Measurements from ENCODE around the gene ANG. TPM values are rescaled to one million over a fixed set of nuclear protein-coding genes. Genes with fewer than 3 reads are reported as not detected.
"Not testable (repeated sequence)": the region's sequence is repeated elsewhere in the genome, so short reads cannot be mapped to it uniquely, and the experiment has no call there.

The ANG gene
- total and polyA plus RNA-seq, 2 donors (not counting 1 experiment from before 2014, with no cell fraction given), result 1.7 to 2.0 TPM

- H3K9ac ChIP-seq (ENCODE audit: low read length); DNase-seq; H3K27me3 Mint-ChIP-seq; H4K20me1 ChIP-seq (ENCODE audit: control insufficient read depth, insufficient read depth, low read length, poor library complexity, severe bottlenecking); H3K27me3 ChIP-seq (replicated peaks in 1 of 4; ENCODE audit: control extremely low read depth in 1 of 4, control insufficient read depth in 3 of 4, insufficient read depth in 4 of 4, low read length in 3 of 4); ATAC-seq (ENCODE audit: low read depth); H2AFZ ChIP-seq (ENCODE audit: insufficient read depth, low read depth, low read length, poor library complexity, severe bottlenecking); H3K9me3 Mint-ChIP-seq (ENCODE audit: insufficient read depth); H3K9me3 ChIP-seq (ENCODE audit: control extremely low read depth in 1 of 3, control insufficient read depth in 2 of 3, insufficient read depth in 1 of 3, low read length in 2 of 3); H3K36me3 ChIP-seq (replicated peaks in 1 of 2; ENCODE audit: control extremely low read depth in 1 of 2, control insufficient read depth in 1 of 2, extremely low read depth in 1 of 2, insufficient read depth in 2 of 2, low read length in 1 of 2); H3K79me2 ChIP-seq (ENCODE audit: control insufficient read depth, insufficient read depth, low read length): not testable (repeated sequence)
- Histone ChIP-seq H3K4me1 (ENCODE audit: control insufficient read depth in 2 of 2, insufficient read depth in 2 of 2, low read length in 2 of 2) (peaks cover 53 to 71% of the 10 kb centered on the region in 2 donors), H3K4me3 (ENCODE audit: control extremely low read depth in 1 of 5, extremely low read depth in 1 of 5, insufficient read depth in 1 of 5, low read depth in 2 of 5, low read length in 4 of 5) (peak overlapping the region in 2 of 5 experiments; percentile 20 to 22), H3K27ac (ENCODE audit: low read length in 2 of 2) (peak overlapping the region in 1 of 2 donors; percentile 5), H3K4me2 (replicated peaks; ENCODE audit: low read depth, low read length, poor library complexity, severe bottlenecking) (peak overlapping the region; percentile 55)
- Mint-ChIP-seq H3K4me3 (peak overlapping the region; percentile 58), H3K4me1 (peaks cover 72% of the 10 kb centered on the region), H3K27ac (peak overlapping the region; percentile 79)
- intact Hi-C loops (cut with micrococcal nuclease), result loop anchor here (5.0 kb wide), 1 partner anchor 34 kb away; no protein-coding TSS in a partner anchor
- 100% methylated on average over 2 of the region's 7 CpGs for WGBS (ENCODE audit: insufficient coverage)
- CTCF ChIA-PET, result interaction anchor here (1.4 to 11.2 kb wide), 3 partner anchors 15 to 32 kb away, joined by 4 to 445 read pairs (median 104); partner anchors contain the start of genes ANG and RNASE4
- POLR2A ChIA-PET, result interaction anchor here (3.5 kb wide), 1 partner anchor 15 kb away, joined by 42 read pairs; the partner anchor contains the start of gene RNASE4
Observed at GRCh38 chr14:20666400-20666961, 22.1 kb upstream of the ANG start.

DNA sequence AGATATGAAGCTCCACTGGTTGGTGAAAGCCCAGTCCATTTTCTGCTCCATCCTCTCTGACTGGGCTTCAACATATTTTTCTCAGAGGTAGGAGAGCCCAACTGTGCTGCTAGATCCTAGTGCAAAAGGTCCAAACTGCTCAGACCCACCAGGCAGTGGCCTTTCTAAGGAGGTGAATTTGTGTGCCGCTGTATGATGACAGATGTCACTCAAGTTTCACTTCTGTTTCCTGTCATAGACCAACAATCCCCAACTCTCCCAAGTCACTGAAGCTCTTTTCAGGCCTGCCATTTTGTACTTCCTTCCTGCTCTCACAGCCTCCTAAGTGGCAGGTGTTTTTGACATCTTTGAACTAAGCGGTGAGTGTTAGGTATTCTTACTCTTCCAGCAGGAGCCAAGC lies 20.6 kb upstream of the ANG start:
- Histone ChIP-seq H3K36me3 (replicated peaks in 1 of 2; ENCODE audit: control extremely low read depth in 1 of 2, control insufficient read depth in 1 of 2, extremely low read depth in 1 of 2, insufficient read depth in 2 of 2, low read length in 1 of 2) (no peaks in the 10 kb centered on the region), H3K27ac (ENCODE audit: low read length in 2 of 2) (peak overlapping the region; percentile 70 to 77), H3K4me1 (ENCODE audit: control insufficient read depth in 2 of 2, insufficient read depth in 2 of 2, low read length in 2 of 2) (peaks cover 59 to 74% of the 10 kb centered on the region in 2 donors), H4K20me1 (ENCODE audit: control insufficient read depth, insufficient read depth, low read length, poor library complexity, severe bottlenecking) (no peaks in the 10 kb centered on the region), H3K79me2 (ENCODE audit: control insufficient read depth, insufficient read depth, low read length) (no peaks in the 10 kb centered on the region), H3K27me3 (replicated peaks in 1 of 4; ENCODE audit: control extremely low read depth in 1 of 4, control insufficient read depth in 3 of 4, insufficient read depth in 4 of 4, low read length in 3 of 4) (no peaks in the 10 kb centered on the region), H3K4me2 (replicated peaks; ENCODE audit: low read depth, low read length, poor library complexity, severe bottlenecking) (peak overlapping the region; percentile 55), H3K9me3 (ENCODE audit: control extremely low read depth in 1 of 3, control insufficient read depth in 2 of 3, insufficient read depth in 1 of 3, low read length in 2 of 3) (peaks cover 0 to 4% (median 0%) of the 10 kb centered on the region in 3 donors), H3K9ac (ENCODE audit: low read length) (peak overlapping the region; percentile 8), H3K4me3 (ENCODE audit: control extremely low read depth in 1 of 5, extremely low read depth in 1 of 5, insufficient read depth in 1 of 5, low read depth in 2 of 5, low read length in 4 of 5) (peak overlapping the region in 1 of 5 experiments; percentile 27), H2AFZ (ENCODE audit: insufficient read depth, low read depth, low read length, poor library complexity, severe bottlenecking) (peak overlapping the region; percentile 22)
- CTCF ChIA-PET, result interaction anchor here (0.7 to 8.4 kb wide), 8 partner anchors 9 to 190 kb away, joined by 3 to 104 read pairs (median 4); partner anchors contain the start of gene RNASE4
- H3K4me1 Mint-ChIP-seq, result peaks cover 74% of the 10 kb centered on the region
- H3K27ac Mint-ChIP-seq, result peak overlapping the region; percentile 91
- no peaks in the 10 kb centered on the region for H3K9me3 Mint-ChIP-seq (ENCODE audit: insufficient read depth)
- no peak for TF ChIP-seq EZH2 (IDR thresholded peaks at IDR 0.05; ENCODE audit: borderline replicate concordance, insufficient read depth, low read depth, low read length, poor library complexity, severe bottlenecking)
- TF ChIP-seq, protein P1, sequence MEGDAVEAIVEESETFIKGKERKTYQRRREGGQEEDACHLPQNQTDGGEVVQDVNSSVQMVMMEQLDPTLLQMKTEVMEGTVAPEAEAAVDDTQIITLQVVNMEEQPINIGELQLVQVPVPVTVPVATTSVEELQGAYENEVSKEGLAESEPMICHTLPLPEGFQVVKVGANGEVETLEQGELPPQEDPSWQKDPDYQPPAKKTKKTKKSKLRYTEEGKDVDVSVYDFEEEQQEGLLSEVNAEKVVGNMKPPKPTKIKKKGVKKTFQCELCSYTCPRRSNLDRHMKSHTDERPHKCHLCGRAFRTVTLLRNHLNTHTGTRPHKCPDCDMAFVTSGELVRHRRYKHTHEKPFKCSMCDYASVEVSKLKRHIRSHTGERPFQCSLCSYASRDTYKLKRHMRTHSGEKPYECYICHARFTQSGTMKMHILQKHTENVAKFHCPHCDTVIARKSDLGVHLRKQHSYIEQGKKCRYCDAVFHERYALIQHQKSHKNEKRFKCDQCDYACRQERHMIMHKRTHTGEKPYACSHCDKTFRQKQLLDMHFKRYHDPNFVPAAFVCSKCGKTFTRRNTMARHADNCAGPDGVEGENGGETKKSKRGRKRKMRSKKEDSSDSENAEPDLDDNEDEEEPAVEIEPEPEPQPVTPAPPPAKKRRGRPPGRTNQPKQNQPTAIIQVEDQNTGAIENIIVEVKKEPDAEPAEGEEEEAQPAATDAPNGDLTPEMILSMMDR (IDR thresholded peaks at IDR 0.05), result no peak
- H3K4me3 Mint-ChIP-seq, result peak overlapping the region; percentile 82
- no peaks in the 10 kb centered on the region for H3K27me3 Mint-ChIP-seq
- POLR2A ChIA-PET, result interaction anchor here (0.5 to 3.5 kb wide), 2 partner anchors 14 to 22 kb away, joined by 3 to 42 read pairs; partner anchors contain the start of gene RNASE4
- intact Hi-C loops (cut with micrococcal nuclease), result loop anchor here (1.0 to 5.0 kb wide), 3 partner anchors 13 to 56 kb away; no protein-coding TSS in a partner anchor
- DNase-seq, result peak; percentile 87
- WGBS (ENCODE audit: insufficient coverage), result no CpG with 5 or more reads among the region's 2 CpGs
- peak; percentile 73 for ATAC-seq (ENCODE audit: low read depth)

Measured in B cell (primary cell).